ENCODE data around the gene SYNGR3.

SYNGR3 gene

DNA sequence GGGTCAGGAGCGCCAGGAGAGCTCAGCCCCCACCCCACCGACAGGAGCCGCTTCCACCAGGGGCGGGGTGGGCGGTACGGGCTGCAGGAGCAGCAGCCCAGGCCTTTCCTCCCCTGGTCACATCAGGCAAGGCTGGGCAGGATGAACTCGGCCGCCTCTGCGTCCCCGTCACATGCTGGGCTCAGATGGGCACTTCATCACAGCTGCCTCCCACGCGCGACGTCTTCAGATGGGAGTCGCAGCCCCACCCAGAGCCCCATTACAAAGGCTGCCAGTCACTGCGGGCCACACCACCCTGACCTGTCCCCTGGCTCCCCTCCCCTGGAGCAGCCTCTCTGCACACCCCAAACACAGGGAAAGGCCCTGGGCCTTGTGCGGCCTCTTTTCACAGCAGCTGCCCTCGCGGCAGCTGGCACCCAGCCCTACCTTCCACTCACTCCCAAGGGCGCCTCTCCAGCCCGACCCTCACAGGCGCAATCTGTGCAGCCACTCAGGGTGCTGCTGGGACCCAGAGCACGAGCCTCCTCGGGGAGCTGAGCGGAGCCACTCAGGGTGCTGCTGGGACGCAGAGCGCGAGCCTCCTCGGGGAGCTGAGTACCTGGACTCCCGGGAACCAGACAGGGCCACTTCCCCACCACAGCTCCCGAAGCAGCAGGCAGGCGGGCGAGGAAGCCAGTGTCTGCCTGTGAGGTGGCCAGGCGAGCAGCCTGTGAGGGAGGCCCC lies 15.2 kb downstream of the SYNGR3 start:
- peak overlapping the region; percentile 80 for H3K27ac ChIP-seq
- TF ChIP-seq, protein P1, sequence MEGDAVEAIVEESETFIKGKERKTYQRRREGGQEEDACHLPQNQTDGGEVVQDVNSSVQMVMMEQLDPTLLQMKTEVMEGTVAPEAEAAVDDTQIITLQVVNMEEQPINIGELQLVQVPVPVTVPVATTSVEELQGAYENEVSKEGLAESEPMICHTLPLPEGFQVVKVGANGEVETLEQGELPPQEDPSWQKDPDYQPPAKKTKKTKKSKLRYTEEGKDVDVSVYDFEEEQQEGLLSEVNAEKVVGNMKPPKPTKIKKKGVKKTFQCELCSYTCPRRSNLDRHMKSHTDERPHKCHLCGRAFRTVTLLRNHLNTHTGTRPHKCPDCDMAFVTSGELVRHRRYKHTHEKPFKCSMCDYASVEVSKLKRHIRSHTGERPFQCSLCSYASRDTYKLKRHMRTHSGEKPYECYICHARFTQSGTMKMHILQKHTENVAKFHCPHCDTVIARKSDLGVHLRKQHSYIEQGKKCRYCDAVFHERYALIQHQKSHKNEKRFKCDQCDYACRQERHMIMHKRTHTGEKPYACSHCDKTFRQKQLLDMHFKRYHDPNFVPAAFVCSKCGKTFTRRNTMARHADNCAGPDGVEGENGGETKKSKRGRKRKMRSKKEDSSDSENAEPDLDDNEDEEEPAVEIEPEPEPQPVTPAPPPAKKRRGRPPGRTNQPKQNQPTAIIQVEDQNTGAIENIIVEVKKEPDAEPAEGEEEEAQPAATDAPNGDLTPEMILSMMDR (IDR thresholded peaks at IDR 0.05; ENCODE audit: low read depth, low read length): no peak
- H3K27me3 ChIP-seq (ENCODE audit: insufficient read depth, low read depth, severe bottlenecking): no peaks in the 10 kb centered on the region
- no peak for DNase-seq
- no peak overlapping the region for H3K4me3 ChIP-seq (ENCODE audit: low read depth, low read length)
- H3K9me3 ChIP-seq (ENCODE audit: severe bottlenecking): no peaks in the 10 kb centered on the region
- peaks cover 74% of the 10 kb centered on the region for H3K36me3 ChIP-seq

DNA sequence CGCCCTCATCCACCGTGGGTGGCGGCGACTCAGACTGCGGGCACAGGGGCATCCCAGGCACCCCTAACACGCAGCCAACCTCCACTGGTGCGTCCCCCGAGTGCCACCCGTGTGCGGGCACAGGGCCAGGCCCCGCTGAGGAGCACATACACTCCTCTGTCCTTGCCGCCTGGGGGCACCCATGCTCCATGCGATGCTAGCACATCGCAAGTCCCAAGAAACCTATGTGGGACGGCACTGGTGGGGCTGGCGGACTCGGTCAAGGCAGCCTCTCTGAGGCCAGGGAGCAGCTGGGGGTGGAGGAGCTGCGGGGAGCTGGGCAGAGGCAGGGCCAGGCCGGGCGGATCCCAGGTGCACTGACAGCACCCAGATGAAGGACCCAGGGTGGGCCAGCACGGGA lies 15.9 kb downstream of the SYNGR3 start:
- no peak overlapping the region for H3K27ac ChIP-seq
- TF ChIP-seq, protein P1 (IDR thresholded peaks at IDR 0.05; ENCODE audit: low read depth, low read length): no peak
- H3K9me3 ChIP-seq (ENCODE audit: severe bottlenecking): no peaks in the 10 kb centered on the region
- DNase-seq: no peak
- no peaks in the 10 kb centered on the region for H3K27me3 ChIP-seq (ENCODE audit: insufficient read depth, low read depth, severe bottlenecking)
- no peak overlapping the region for H3K4me3 ChIP-seq (ENCODE audit: low read depth, low read length)
- H3K36me3 ChIP-seq: peaks cover 67% of the 10 kb centered on the region

DNA sequence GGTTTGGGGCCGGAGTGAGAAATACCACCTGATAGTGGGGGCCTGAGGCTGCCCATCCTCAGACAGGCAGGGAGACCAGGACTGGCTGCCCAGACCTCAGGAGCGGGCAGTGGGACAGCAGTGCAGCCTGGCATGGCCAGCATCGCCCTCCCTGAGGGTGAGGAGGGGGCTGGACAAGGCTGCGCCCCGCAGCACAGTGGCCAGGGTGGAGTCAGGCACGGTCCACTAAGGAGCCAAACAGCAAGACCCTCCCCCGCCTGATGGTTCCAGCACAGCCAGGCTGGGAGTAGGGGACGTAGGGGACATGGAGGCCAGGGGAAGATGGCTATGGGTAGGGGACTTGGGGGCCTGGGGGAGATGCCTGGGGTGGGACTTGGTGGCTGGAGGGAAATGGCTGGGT lies 16.5 kb downstream of the SYNGR3 start:
- H3K27ac ChIP-seq: no peak overlapping the region
- TF ChIP-seq, protein P1 (IDR thresholded peaks at IDR 0.05; ENCODE audit: low read depth, low read length): no peak
- DNase-seq: no peak
- H3K36me3 ChIP-seq: peaks cover 60% of the 10 kb centered on the region
- no peak overlapping the region for H3K4me3 ChIP-seq (ENCODE audit: low read depth, low read length)
- H3K9me3 ChIP-seq (ENCODE audit: severe bottlenecking): no peaks in the 10 kb centered on the region
- H3K27me3 ChIP-seq (ENCODE audit: insufficient read depth, low read depth, severe bottlenecking): no peaks in the 10 kb centered on the region

DNA sequence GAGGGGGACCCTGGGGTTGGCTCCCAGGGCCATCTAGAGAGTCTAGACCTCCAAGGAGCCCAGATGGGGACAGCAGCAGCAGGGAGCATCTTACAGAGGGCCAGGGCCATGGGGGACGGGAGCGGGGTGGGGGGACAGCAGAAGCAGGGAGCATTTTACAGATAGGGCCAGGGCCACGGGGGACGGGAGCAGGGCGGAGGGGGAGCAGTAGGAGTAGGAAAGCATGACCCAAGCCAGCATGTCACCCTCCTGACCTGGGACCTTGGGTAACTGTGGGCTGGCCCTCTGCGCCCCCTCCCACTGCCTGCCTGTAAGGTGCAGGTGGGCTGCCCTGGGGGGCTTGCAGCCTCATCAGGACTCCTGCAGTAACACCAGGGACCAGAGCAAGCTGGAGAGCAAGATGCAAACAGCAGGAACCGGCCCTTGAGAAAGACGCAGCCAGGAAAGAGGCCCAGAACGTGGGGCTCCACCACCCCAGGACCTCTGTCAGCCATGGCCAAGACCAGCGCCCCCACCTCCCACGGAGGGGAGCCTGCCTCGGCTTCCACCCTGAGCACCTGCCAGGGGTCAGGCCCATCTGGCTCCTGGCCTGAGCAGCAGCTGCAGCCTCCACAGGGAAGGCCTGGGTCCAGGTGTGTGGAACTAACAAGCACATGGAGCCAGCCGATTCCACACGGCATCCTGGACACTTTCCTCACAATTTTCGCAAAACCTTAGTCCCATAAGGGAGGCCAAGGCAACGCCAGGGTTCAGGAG lies 17.5 kb downstream of the SYNGR3 start:
- no peak for DNase-seq
- Histone ChIP-seq H3K27me3 (ENCODE audit: insufficient read depth, low read depth, severe bottlenecking) (no peaks in the 10 kb centered on the region), H3K9me3 (ENCODE audit: severe bottlenecking) (no peaks in the 10 kb centered on the region), H3K4me3 (ENCODE audit: low read depth, low read length) (no peak overlapping the region), H3K36me3 (peaks cover 51% of the 10 kb centered on the region), H3K27ac (no peak overlapping the region)
- TF ChIP-seq, protein P1 (IDR thresholded peaks at IDR 0.05; ENCODE audit: low read depth, low read length): no peak

DNA sequence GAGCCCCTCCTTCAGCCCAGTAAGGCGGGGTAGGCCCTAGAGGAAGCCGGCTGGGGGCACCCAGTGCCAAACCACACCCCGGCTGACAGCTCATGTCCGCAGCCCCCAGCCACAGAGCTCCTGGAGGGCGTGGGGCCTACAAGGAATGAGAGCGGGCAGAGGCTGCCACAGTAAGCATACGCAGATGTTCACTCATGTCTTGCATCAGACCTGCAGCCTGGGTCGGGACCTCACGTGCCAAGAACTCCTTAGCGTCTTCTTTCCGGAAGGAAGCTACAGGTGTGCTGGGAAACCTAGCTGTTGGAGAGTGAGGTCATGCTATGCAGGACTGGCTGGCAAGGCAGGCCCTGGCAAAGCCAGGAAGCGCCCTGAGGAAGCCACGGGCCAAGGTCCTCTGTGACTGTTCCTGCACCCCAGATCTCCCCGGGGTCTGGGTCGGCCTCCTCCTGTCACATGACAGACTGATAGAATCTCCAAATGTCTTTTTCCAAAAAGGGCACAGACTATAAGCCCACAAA lies 18.3 kb downstream of the SYNGR3 start:
- Histone ChIP-seq H3K4me3 (ENCODE audit: low read depth, low read length) (no peak overlapping the region; the same call in 1 of the 2 replicates), H3K9me3 (ENCODE audit: severe bottlenecking) (no peaks in the 10 kb centered on the region), H3K36me3 (peaks cover 43% of the 10 kb centered on the region), H3K27ac (peak overlapping the region; percentile 86; the same call in 1 of the 2 replicates), H3K27me3 (ENCODE audit: insufficient read depth, low read depth, severe bottlenecking) (no peaks in the 10 kb centered on the region)
- no peak for DNase-seq
- TF ChIP-seq, protein P1 (IDR thresholded peaks at IDR 0.05; ENCODE audit: low read depth, low read length): no peak

All from WERI-Rb-1 (cell line).